K562 (cell line): ENCODE data around the gene RBKS. TPM values are rescaled to one million over a fixed set of nuclear protein-coding genes. Genes with fewer than 3 reads are reported as not detected.
A peak's percentile ranks its signal among the peaks of the same experiment; 100 is the strongest.

ENCODE experiments used
- C11orf30 ChIP-seq: fragments of 450-650 bp; IDR thresholded peaks from 2 replicates; pipeline ENCODE4 v1.6.1; 2016; ENCODE audit warnings: low read depth, mild to moderate bottlenecking
- COPS2 ChIP-seq: fragments of 450-650 bp; conservative IDR thresholded peaks from 2 replicates; pipeline ENCODE4 v1.6.1; 2016; ENCODE audit warnings: mild to moderate bottlenecking, moderate library complexity
- GTF2A2 ChIP-seq: IDR thresholded peaks from 2 replicates; pipeline ENCODE4 v1.6.1; 2016; ENCODE audit warnings: mild to moderate bottlenecking, missing genetic modification characterization, missing compliant biosample characterization
- GTF2B ChIP-seq: IDR thresholded peaks from 2 replicates; pipeline ENCODE4 v1.6.1; 2011; ENCODE audit not compliant: insufficient read length; ENCODE audit errors: extremely low read depth
- HMGN3 ChIP-seq: IDR thresholded peaks from 2 replicates; pipeline ENCODE4 v1.6.1; 2011; ENCODE audit warnings: borderline replicate concordance, low read depth, mild to moderate bottlenecking, mixed read lengths, low read length; ENCODE audit not compliant: insufficient read length; ENCODE audit errors: extremely low read depth
- HMGXB4 ChIP-seq: sonication (generic); formaldehyde crosslinking; IDR thresholded peaks from 2 replicates; pipeline ENCODE4 v1.8.1; 2023; ENCODE audit warnings: mild to moderate bottlenecking, missing genetic modification reagents
- IFI16 ChIP-seq: fragments of 250-450 bp; sonication (Bioruptor Pico); IDR thresholded peaks from 2 replicates; pipeline ENCODE4 v2.1.2; 2022; ENCODE audit warnings: mild to moderate bottlenecking, inconsistent platforms
- KLF13 ChIP-seq: fragments of 450-650 bp; IDR thresholded peaks from 2 replicates; pipeline ENCODE4 v1.6.1; 2016; ENCODE audit warnings: missing genetic modification characterization, low read depth, mild to moderate bottlenecking, missing compliant biosample characterization, moderate library complexity, borderline replicate concordance
- NR2C1 ChIP-seq, 2 experiments: fragments of 450-650 bp; IDR thresholded peaks; 2 replicates each; pipeline ENCODE4 v1.6.1; 2017; ENCODE audit warnings: mild to moderate bottlenecking in 2 of 2, antibody characterized with exemption in 1 of 2, inconsistent platforms in 1 of 2, missing compliant biosample characterization in 1 of 2, missing genetic modification characterization in 1 of 2
- NR2F6 ChIP-seq: fragments of 450-650 bp; formaldehyde crosslinking; IDR thresholded peaks from 2 replicates; pipeline ENCODE4 v1.4.0; 2020; ENCODE audit warnings: mild to moderate bottlenecking
- PCBP1 ChIP-seq: fragments of 200-400 bp; formaldehyde crosslinking; IDR thresholded peaks from 2 replicates; pipeline ENCODE4 v1.6.1; 2018; ENCODE audit warnings: mild to moderate bottlenecking, low read depth, low read length; ENCODE audit not compliant: poor library complexity, severe bottlenecking
- POLR2G ChIP-seq: fragments of 200-400 bp; formaldehyde crosslinking; IDR thresholded peaks from 2 replicates; pipeline ENCODE4 v1.6.1; 2017; ENCODE audit warnings: low read depth, mild to moderate bottlenecking, antibody characterized with exemption, low read length, moderate library complexity
- RCOR1 ChIP-seq, 2 experiments: IDR thresholded peaks; 2 replicates each; pipeline ENCODE4 v1.6.1; 2012; ENCODE audit warnings: low read depth in 2 of 2, low read length in 2 of 2, borderline replicate concordance in 1 of 2, improper control_type of control experiment in 1 of 2
- RNF2 ChIP-seq: sonication (generic); IDR thresholded peaks from 2 replicates; pipeline ENCODE4 v1.6.1; 2016
- SIX5 ChIP-seq, 2 experiments: IDR thresholded peaks; 2 replicates each; pipeline ENCODE4 v1.6.1; 2011; ENCODE audit warnings: low read length in 2 of 2, borderline replicate concordance in 1 of 2, low read depth in 1 of 2, mild to moderate bottlenecking in 1 of 2, moderate library complexity in 1 of 2; ENCODE audit not compliant: insufficient read depth in 1 of 2
- ZBTB5 ChIP-seq: fragments of 450-650 bp; IDR thresholded peaks from 2 replicates; pipeline ENCODE4 v1.6.1; 2017; ENCODE audit warnings: antibody characterized with exemption
- ZNF277 ChIP-seq: fragments of 250-450 bp; sonication (Bioruptor Pico); IDR thresholded peaks from 2 replicates; pipeline ENCODE4 v1.8.0; 2022; ENCODE audit warnings: inconsistent platforms, mild to moderate bottlenecking, moderate library complexity, borderline replicate concordance
- ZNF354B ChIP-seq: fragments of 250-450 bp; sonication (Bioruptor Pico); IDR thresholded peaks from 2 replicates; pipeline ENCODE4 v1.4.0; 2020
- ZNF41 ChIP-seq: fragments of 250-450 bp; sonication (Bioruptor Pico); conservative IDR thresholded peaks from 2 replicates; pipeline ENCODE4 v1.4.0; 2020; ENCODE audit warnings: mild to moderate bottlenecking
- ZNF431 ChIP-seq: sonication (generic); formaldehyde crosslinking; IDR thresholded peaks from 2 replicates; pipeline ENCODE4 v1.8.0; 2022; ENCODE audit warnings: mild to moderate bottlenecking, missing genetic modification reagents
- polyA plus RNA-seq, 8 experiments: library from polyadenylated mRNA; depleted of rRNA in 4 of 8; stranded (reverse) in 5 of 8; unstranded in 3 of 8; fragments of >200 nt; fragmentation: Nextera tagmentation in 2 of 8; fragmentation: Illumina TruSeq in 1 of 8; extraction: Ambion mirVana in 2 of 8; extraction: Trizol in 1 of 8; gene quantifications; 2 replicates each; pipeline versions ENCODE4 v1.2.1 to v1.2.3, GENCODE V29; 2011 to 2014; ENCODE audit warnings: inconsistent platforms in 1 of 8, missing spikeins in 1 of 8
- total RNA-seq, 7 experiments: library from RNA; depleted of rRNA in 6 of 7; stranded (reverse); fragments of >200 nt in 6 of 7; fragmentation: Illumina TruSeq in 2 of 7; extraction: Trizol in 2 of 7; gene quantifications; 2 replicates each; pipeline versions ENCODE4 v1.2.1 to v1.2.3, GENCODE V29; 2011 to 2021; ENCODE audit warnings: low replicate concordance in 1 of 7

Gene RBKS
- total and polyA plus RNA-seq, 9 of the 15 experiments (the other 6 are each of a cell fraction or from before 2014, with no cell fraction given), result 0.06 to 0.39 (median 0.19) TPM

GRCh38 chr2:27771548-27772335 is 118.4 kb downstream of the RBKS start, which contains the start of gene MRPL33 (continued):
- TF ChIP-seq ZNF277 (CRISPR knock-in tag) (no peak), ZNF431 (CRISPR knock-in tag) (0 out of 2 replicates have a peak, but pooled peaks have one; percentile 45), GTF2B (no peak), C11orf30 (peak; percentile 90), HMGN3 (peak; percentile 38), ZBTB5 (no peak), NR2C1 (IDR thresholded peaks at IDR 0.05) (peak; percentile 100), NR2C1 (tag; IDR thresholded peaks at IDR 0.05) (peak; percentile 99), RCOR1 (IDR thresholded peaks at IDR 0.05; ENCODE audit: borderline replicate concordance in 1 of 2, low read depth in 2 of 2, low read length in 2 of 2) (no peak), KLF13 (tag) (peak; percentile 70), POLR2G (peak; percentile 98), HMGXB4 (no peak), ZNF354B (CRISPR knock-in tag) (no peak), RNF2 (0 out of 2 replicates have a peak, but pooled peaks have one; percentile 10), NR2F6 (CRISPR knock-in tag) (0 out of 2 replicates have a peak, but pooled peaks have one; percentile 54), ZNF41 (CRISPR knock-in tag) (peak; percentile 16; the same call in 1 of the 2 replicates), GTF2A2 (tag) (no peak), COPS2 (no peak), IFI16 (CRISPR knock-in tag) (no peak), PCBP1 (peak; percentile 40), SIX5 (IDR thresholded peaks at IDR 0.05; ENCODE audit: borderline replicate concordance in 1 of 2, insufficient read depth in 1 of 2, low read depth in 1 of 2, low read length in 2 of 2) (peak in 1 of 2 experiments; percentile 41; a peak in 2 of 4 replicates)
